A673 (cell line): Measurements from ENCODE around the gene C1orf167. TPM values are rescaled to one million over a fixed set of nuclear protein-coding genes. Genes with fewer than 3 reads are reported as not detected.

ENCODE experiments used
- BruUV-seq: library from RNA; stranded (reverse); fragments of 400-500 nt; replicated peaks from 2 replicates; lab custom pipeline; 2021; lab: Mats Ljungman, UMichigan
- CTCF ChIA-PET: fragments of 300-600 bp; sonication (Branson Sonifier 250); formaldehyde crosslinking; loops from one replicate; lab custom pipeline; 2022; ENCODE audit warnings: antibody characterized with exemption; lab: Charles Lee
- POLR2A ChIA-PET: fragments of 300-600 bp; sonication (Branson Sonifier 250); formaldehyde crosslinking; loops from one replicate; lab custom pipeline; 2022; ENCODE audit warnings: antibody characterized with exemption; ENCODE audit not compliant: low non-redundant PET; lab: Charles Lee
- DNase-seq: peaks from one replicate; pipeline ENCODE4 v3.0.0-alpha.2; 2015; ENCODE audit warnings: low spot score
- H3K27ac ChIP-seq: fragments of 200-600 bp; sonication (generic); 2 replicates; pipeline ENCODE4 v1.5.1; 2016; ENCODE audit warnings: mixed run types, low read depth, mild to moderate bottlenecking, mixed read lengths, antibody characterized with exemption, low read length; ENCODE audit not compliant: poor library complexity, severe bottlenecking
- H3K27me3 ChIP-seq: fragments of 200-600 bp; sonication (generic); replicated peaks from 2 replicates; pipeline ENCODE4 v1.6.1; 2017; ENCODE audit warnings: mixed run types, low read depth, mild to moderate bottlenecking, mixed read lengths, antibody characterized with exemption, low read length; ENCODE audit not compliant: insufficient read depth, poor library complexity
- H3K36me3 ChIP-seq: fragments of 200-600 bp; sonication (generic); 2 replicates; pipeline ENCODE4 v1.6.1; 2016; ENCODE audit warnings: mixed run types, mild to moderate bottlenecking, mixed read lengths, antibody characterized with exemption, low read length; ENCODE audit not compliant: insufficient read depth, poor library complexity, severe bottlenecking
- H3K4me1 ChIP-seq: fragments of 200-600 bp; sonication (generic); 2 replicates; pipeline ENCODE4 v1.6.1; 2017; ENCODE audit warnings: mixed run types, mild to moderate bottlenecking, mixed read lengths, antibody characterized with exemption, low read length; ENCODE audit not compliant: insufficient read depth, poor library complexity, severe bottlenecking
- H3K4me3 ChIP-seq: fragments of 200-600 bp; sonication (generic); 2 replicates; pipeline ENCODE4 v1.5.1; 2016; ENCODE audit warnings: low read depth, mixed run types, mild to moderate bottlenecking, mixed read lengths, low read length; ENCODE audit not compliant: poor library complexity, severe bottlenecking
- H3K9me3 ChIP-seq: fragments of 200-600 bp; sonication (generic); 2 replicates; pipeline ENCODE4 v1.6.1; 2016; ENCODE audit warnings: mixed run types, low read depth, mild to moderate bottlenecking, mixed read lengths, antibody characterized with exemption, low read length; ENCODE audit not compliant: poor library complexity, severe bottlenecking
- EZH2 ChIP-seq: fragments of 200-600 bp; sonication (generic); IDR thresholded peaks from 2 replicates; pipeline ENCODE4 v1.6.1; 2017; ENCODE audit warnings: borderline replicate concordance, low read depth, mild to moderate bottlenecking, mixed read lengths, antibody characterized with exemption, low read length; ENCODE audit not compliant: poor library complexity, severe bottlenecking
- intact Hi-C: fragments of 100-400 bp; cut with micrococcal nuclease; formaldehyde crosslinking; loops from one replicate; pipeline ENCODE4 v1.10.0; 2022; ENCODE audit not compliant: unreplicated experiment
- total RNA-seq: library from RNA; stranded (reverse); gene quantifications from 2 replicates; pipeline ENCODE4 v1.2.3, GENCODE V29; 2021
- TF ChIP-seq, protein P1 (sequence below): fragments of 300-800, 200-600 bp; sonication (generic); conservative IDR thresholded peaks from 2 replicates; pipeline ENCODE4 v1.5.1; 2017; ENCODE audit warnings: low read depth, mild to moderate bottlenecking, antibody characterized with exemption, low read length, moderate library complexity, mixed read lengths

C1orf167 gene
- total RNA-seq, 1 experiment from 2014 or later: not detected

DNA sequence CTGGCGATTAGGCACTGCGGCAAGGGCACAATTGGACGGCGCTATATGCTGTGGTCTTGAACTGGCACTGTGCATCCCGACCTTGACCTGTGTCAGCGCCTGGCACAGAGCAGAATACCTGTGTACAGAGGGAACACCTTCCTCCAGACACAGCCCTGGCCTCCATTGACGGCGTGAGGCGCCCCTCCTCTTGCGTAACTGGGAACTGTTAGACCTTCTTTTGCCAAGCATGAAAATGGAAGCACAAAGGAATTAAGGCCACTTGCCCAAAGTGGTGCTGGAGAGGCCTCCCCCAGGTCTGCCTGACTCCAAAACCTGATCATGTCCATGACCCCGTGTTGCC lies 32.9 kb upstream of the C1orf167 start:
- Histone ChIP-seq H3K36me3 (no peaks in the 10 kb centered on the region), H3K4me1 (peaks cover 29% of the 10 kb centered on the region), H3K4me3 (no peak overlapping the region), H3K9me3 (no peaks in the 10 kb centered on the region), H3K27ac (no peak overlapping the region), H3K27me3 (no peaks in the 10 kb centered on the region)
- no peak for DNase-seq
- ChIA-PET POLR2A (no interaction called here), CTCF (interaction anchor here (1.8 kb wide), 1 partner anchor 83 kb away, joined by 4 read pairs; no protein-coding TSS in a partner anchor)
- BruUV-seq: no TSS peak
- intact Hi-C loops: no loop called here
- TF ChIP-seq, protein P1, sequence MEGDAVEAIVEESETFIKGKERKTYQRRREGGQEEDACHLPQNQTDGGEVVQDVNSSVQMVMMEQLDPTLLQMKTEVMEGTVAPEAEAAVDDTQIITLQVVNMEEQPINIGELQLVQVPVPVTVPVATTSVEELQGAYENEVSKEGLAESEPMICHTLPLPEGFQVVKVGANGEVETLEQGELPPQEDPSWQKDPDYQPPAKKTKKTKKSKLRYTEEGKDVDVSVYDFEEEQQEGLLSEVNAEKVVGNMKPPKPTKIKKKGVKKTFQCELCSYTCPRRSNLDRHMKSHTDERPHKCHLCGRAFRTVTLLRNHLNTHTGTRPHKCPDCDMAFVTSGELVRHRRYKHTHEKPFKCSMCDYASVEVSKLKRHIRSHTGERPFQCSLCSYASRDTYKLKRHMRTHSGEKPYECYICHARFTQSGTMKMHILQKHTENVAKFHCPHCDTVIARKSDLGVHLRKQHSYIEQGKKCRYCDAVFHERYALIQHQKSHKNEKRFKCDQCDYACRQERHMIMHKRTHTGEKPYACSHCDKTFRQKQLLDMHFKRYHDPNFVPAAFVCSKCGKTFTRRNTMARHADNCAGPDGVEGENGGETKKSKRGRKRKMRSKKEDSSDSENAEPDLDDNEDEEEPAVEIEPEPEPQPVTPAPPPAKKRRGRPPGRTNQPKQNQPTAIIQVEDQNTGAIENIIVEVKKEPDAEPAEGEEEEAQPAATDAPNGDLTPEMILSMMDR: no peak
- TF ChIP-seq EZH2: no peak

DNA sequence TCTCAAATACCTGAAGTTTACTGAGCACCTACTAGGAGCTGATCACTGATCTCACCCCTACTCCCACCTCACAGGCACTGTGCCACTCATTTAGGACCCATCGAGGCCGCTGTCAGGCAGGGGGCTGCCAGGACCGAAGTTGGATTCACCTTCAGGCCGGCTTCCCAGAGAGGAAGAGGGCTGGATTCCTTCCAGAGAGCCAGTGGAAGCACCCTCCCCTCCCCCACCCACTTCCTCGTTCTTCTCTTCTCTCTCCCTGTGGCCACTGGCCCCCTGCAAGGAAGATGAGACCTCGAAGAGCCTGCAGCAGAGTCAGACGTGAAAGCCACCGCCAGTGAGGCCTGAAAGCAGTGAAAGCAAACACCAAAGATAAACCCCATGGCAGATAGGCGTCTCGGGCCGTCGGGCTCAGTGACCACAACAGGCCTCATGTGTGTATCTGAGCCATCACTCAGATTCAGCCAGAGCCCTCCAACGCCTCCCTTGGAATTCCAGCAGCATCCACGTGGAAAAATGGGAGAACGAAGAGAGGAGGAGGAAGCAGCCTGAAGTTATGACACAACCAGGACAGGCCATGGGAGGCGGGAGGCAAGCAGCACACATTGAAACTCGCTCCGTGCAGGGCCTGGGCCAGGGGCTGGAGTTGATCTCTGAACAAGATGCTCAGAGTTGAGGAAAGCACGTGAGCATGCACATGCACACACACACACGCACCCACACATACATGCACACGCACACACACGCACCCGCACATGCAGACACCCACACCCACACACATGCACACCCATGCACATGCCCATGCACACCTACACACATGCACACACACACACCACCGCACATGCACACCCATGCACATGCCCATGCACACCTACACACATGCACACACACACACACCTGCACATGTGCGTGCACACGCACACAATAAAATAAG lies 32.2 kb upstream of the C1orf167 start:
- TF ChIP-seq, protein P1: no peak
- TF ChIP-seq EZH2: no peak
- CTCF ChIA-PET: interaction anchor here (1.2 to 1.8 kb wide), 3 partner anchors 21 to 84 kb away, joined by 4 to 6 read pairs (median 4); partner anchors contain the start of gene FBXO6
- Histone ChIP-seq H3K9me3 (no peaks in the 10 kb centered on the region), H3K4me1 (peaks cover 29% of the 10 kb centered on the region), H3K36me3 (no peaks in the 10 kb centered on the region), H3K27me3 (no peaks in the 10 kb centered on the region), H3K27ac (no peak overlapping the region), H3K4me3 (no peak overlapping the region)
- intact Hi-C loops: no loop called here
- no peak for DNase-seq
- POLR2A ChIA-PET: interaction anchor here (0.7 kb wide), 1 partner anchor 438 kb away, joined by 4 read pairs; no protein-coding TSS in a partner anchor
- BruUV-seq: no TSS peak

DNA sequence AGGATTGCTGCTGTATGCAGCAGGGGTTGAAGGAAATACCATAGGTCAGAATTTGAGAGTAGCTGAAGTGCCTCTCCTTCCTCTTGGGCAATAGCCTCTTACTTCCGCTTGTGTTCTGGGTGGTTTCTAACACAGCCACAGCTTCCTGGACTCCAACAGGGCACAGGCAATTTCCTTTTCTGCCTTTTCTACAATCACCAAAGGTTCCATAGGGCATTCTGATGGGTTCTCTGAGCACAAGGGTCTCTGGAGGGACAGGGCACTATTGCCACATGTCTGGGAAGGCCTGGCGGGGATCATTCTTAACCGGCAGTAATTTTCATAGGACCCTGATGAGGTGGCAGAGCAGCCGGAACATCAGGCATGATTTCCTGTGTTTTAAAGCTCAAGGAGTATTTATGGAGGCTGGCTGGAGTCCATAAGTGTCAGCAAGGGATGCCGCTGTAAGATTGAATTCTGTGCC lies 31.5 kb upstream of the C1orf167 start:
- POLR2A ChIA-PET: interaction anchor here (0.7 kb wide), 1 partner anchor 439 kb away, joined by 4 read pairs; no protein-coding TSS in a partner anchor
- peaks cover 29% of the 10 kb centered on the region for H3K4me1 ChIP-seq
- peak overlapping the region; percentile 82 for H3K27ac ChIP-seq
- TF ChIP-seq, protein P1: no peak
- TF ChIP-seq EZH2: no peak
- no TSS peak for BruUV-seq
- no peaks in the 10 kb centered on the region for H3K36me3 ChIP-seq
- no peaks in the 10 kb centered on the region for H3K27me3 ChIP-seq
- DNase-seq: peak; percentile 86
- H3K9me3 ChIP-seq: no peaks in the 10 kb centered on the region
- CTCF ChIA-PET: interaction anchor here (1.2 to 1.8 kb wide), 3 partner anchors 22 to 85 kb away, joined by 4 to 6 read pairs (median 4); partner anchors contain the start of gene FBXO6
- no peak overlapping the region for H3K4me3 ChIP-seq
- intact Hi-C loops: no loop called here
